ENCODE results near the gene PARN.

GRCh38 chr16:14446796-14447195 is 183.3 kb downstream of the PARN start:
- TF ChIP-seq RAD21 (conservative IDR thresholded peaks at IDR 0.05) (no peak), CTCF (IDR thresholded peaks at IDR 0.05; ENCODE audit: poor library complexity, severe bottlenecking) (no peak), POLR2AphosphoS5 (IDR thresholded peaks at IDR 0.05) (no peak)

Data from neural cell (in vitro differentiated cells).